Endothelial cell of umbilical vein (primary cell): ENCODE data around the gene IRF9. TPM values are rescaled to one million over a fixed set of nuclear protein-coding genes. Genes with fewer than 3 reads are reported as not detected.

Source experiments
- BruUV-seq: library from RNA; stranded (reverse); fragments of 400-500 nt; replicated peaks from 2 replicates; lab custom pipeline; 2021; lab: Mats Ljungman, UMichigan
- CTCF ChIA-PET: fragments of 300-600, 350-600 bp; sonication (Branson Sonifier 250); formaldehyde crosslinking; loops from one replicate; lab custom pipeline; 2021; ENCODE audit warnings: antibody characterized with exemption, inconsistent platforms; lab: Charles Lee
- POLR2A ChIA-PET: fragments of 300-600, 350-600 bp; sonication (Branson Sonifier 250); formaldehyde crosslinking; loops from one replicate; lab custom pipeline; 2021; ENCODE audit warnings: antibody characterized with exemption, inconsistent platforms; lab: Charles Lee
- DNase-seq: peaks from one replicate; pipeline ENCODE4 v3.0.0-alpha.2; 2011; ENCODE audit warnings: low read depth, low spot score
- FAIRE-seq: peaks from 2 replicates; lab custom pipeline; 2011; peaks lifted over from hg19 to GRCh38; lab: Jason Lieb, UNC
- H2AFZ ChIP-seq: 2 replicates; pipeline ENCODE4 v1.6.0; 2012; ENCODE audit warnings: low read depth, low read length, control low read depth, inconsistent platforms
- H3K27ac ChIP-seq: 2 replicates; pipeline ENCODE4 v1.5.1; 2011; ENCODE audit warnings: low read depth, mild to moderate bottlenecking, control low read depth, low read length, moderate library complexity; ENCODE audit not compliant: insufficient read depth
- H3K27me3 ChIP-seq, 2 experiments: 2 replicates each; pipeline versions ENCODE4 v1.6.0 to v1.6.1; 2011; ENCODE audit warnings: low read length in 2 of 2, mixed read lengths in 1 of 2; ENCODE audit not compliant: control insufficient read depth in 2 of 2, insufficient read depth in 2 of 2
- H3K36me3 ChIP-seq, 2 experiments: 2 replicates in 1 of 2; 3 replicates in 1 of 2; pipeline ENCODE4 v1.5.1; 2011; ENCODE audit warnings: low read length in 2 of 2, mild to moderate bottlenecking in 1 of 2, moderate library complexity in 1 of 2; ENCODE audit not compliant: control insufficient read depth in 2 of 2, insufficient read depth in 2 of 2; ENCODE audit errors: extremely low read depth in 1 of 2
- H3K4me1 ChIP-seq: 3 replicates; pipeline ENCODE4 v1.5.1; 2011; ENCODE audit warnings: mild to moderate bottlenecking, low read length; ENCODE audit not compliant: control insufficient read depth, insufficient read depth; ENCODE audit errors: extremely low read depth
- H3K4me2 ChIP-seq: 2 replicates; pipeline ENCODE4 v1.6.1; 2011; ENCODE audit warnings: low read length, control low read depth, mixed read lengths; ENCODE audit not compliant: insufficient read depth
- H3K4me3 ChIP-seq, 3 experiments: fragments of 200-600 bp in 1 of 3; sonication (generic), shearing (Covaris generic) in 1 of 3; replicated peaks in 1 of 3; 2 replicates each; pipeline ENCODE4 v1.5.1; 2011 to 2016; ENCODE audit warnings: control low read depth in 3 of 3, low read length in 3 of 3, mild to moderate bottlenecking in 2 of 3, inconsistent platforms in 1 of 3, low read depth in 1 of 3, moderate library complexity in 1 of 3; ENCODE audit not compliant: insufficient read depth in 1 of 3
- H3K79me2 ChIP-seq: 2 replicates; pipeline ENCODE4 v1.6.0; 2012; ENCODE audit warnings: low read length, inconsistent platforms; ENCODE audit not compliant: control insufficient read depth, insufficient read depth
- H3K9ac ChIP-seq: replicated peaks from 2 replicates; pipeline ENCODE3; 2011; ENCODE audit warnings: low read length, control low read depth; ENCODE audit not compliant: insufficient read depth; ENCODE audit errors: extremely low read depth
- H3K9me1 ChIP-seq: replicated peaks from 3 replicates; pipeline ENCODE4 v1.6.0; 2011; ENCODE audit warnings: mild to moderate bottlenecking, low read length; ENCODE audit not compliant: control insufficient read depth, insufficient read depth; ENCODE audit errors: extremely low read depth
- H3K9me3 ChIP-seq: replicated peaks from 2 replicates; pipeline ENCODE4 v1.5.1; 2012; ENCODE audit warnings: low read length, inconsistent platforms; ENCODE audit not compliant: control insufficient read depth, insufficient read depth
- H4K20me1 ChIP-seq: replicated peaks from 2 replicates; pipeline ENCODE3; 2011; ENCODE audit warnings: mild to moderate bottlenecking, low read length; ENCODE audit not compliant: control insufficient read depth, insufficient read depth; ENCODE audit errors: extremely low read depth
- CTCF ChIP-seq, 2 donors: IDR thresholded peaks; 1 replicate in 1 of 2; 2 replicates in 1 of 2; pipeline ENCODE4 v1.5.1; 2011; ENCODE audit warnings: low read length in 2 of 2, mild to moderate bottlenecking in 2 of 2, moderate library complexity in 2 of 2, control low read depth in 1 of 2, inconsistent platforms in 1 of 2, low read depth in 1 of 2; ENCODE audit not compliant: insufficient read depth in 1 of 2; ENCODE audit errors: extremely low read depth in 1 of 2
- GATA2 ChIP-seq: IDR thresholded peaks from 2 replicates; pipeline ENCODE4 v1.7.0; 2011; ENCODE audit warnings: low read depth, mild to moderate bottlenecking, moderate library complexity, mixed read lengths, low read length; ENCODE audit not compliant: insufficient read length, insufficient read depth
- JUN ChIP-seq: IDR thresholded peaks from 2 replicates; pipeline ENCODE4 v1.6.1; 2011; ENCODE audit warnings: borderline replicate concordance, low read depth; ENCODE audit not compliant: insufficient read length, insufficient read depth
- MYC ChIP-seq: IDR thresholded peaks from one replicate; pipeline ENCODE4 v1.6.1; 2011; ENCODE audit warnings: mild to moderate bottlenecking, low read depth, low read length
- dilution Hi-C: fragments of 300-500 bp; cut with MboI; formaldehyde crosslinking; loops from one replicate; pipeline ENCODE4 v1.15.0; 2019; ENCODE audit warnings: low sequenced_read_pairs; ENCODE audit not compliant: extremely low pct_ligation_motif_present
- intact Hi-C: fragments of 100-400 bp; cut with micrococcal nuclease; formaldehyde crosslinking; loops from one replicate; pipeline ENCODE4 v1.10.0; 2022
- polyA plus RNA-seq, 4 experiments: library from polyadenylated mRNA; depleted of rRNA in 3 of 4; stranded (reverse) in 3 of 4; unstranded in 1 of 4; fragments of >200 nt; gene quantifications; 2 replicates each; pipeline versions ENCODE4 v1.2.1 to v1.2.3, GENCODE V29; 2011 to 2012; ENCODE audit warnings: missing spikeins in 1 of 4
- total RNA-seq: library from RNA; stranded (reverse); gene quantifications from 2 replicates; pipeline ENCODE4 v1.2.3, GENCODE V29; 2021

IRF9 gene
- total and polyA plus RNA-seq, 2 donors (not counting 3 experiments of a cell fraction or from before 2014, with no cell fraction given) = 44.6 to 46.1 TPM

GRCh38 chr14:24177041-24177825 is 16.2 kb downstream of the IRF9 start:
- Histone ChIP-seq H3K9me3 (no peaks in the 10 kb centered on the region), H3K9ac (no peak overlapping the region), H4K20me1 (no peaks in the 10 kb centered on the region), H3K79me2 (no peaks in the 10 kb centered on the region), H2AFZ (no peak overlapping the region), H3K27ac (no peak overlapping the region), H3K36me3 (peaks cover 0 to 20% of the 10 kb centered on the region in 2 experiments), H3K4me3 (no peak overlapping the region), H3K9me1 (no peaks in the 10 kb centered on the region), H3K27me3 (no peaks in the 10 kb centered on the region), H3K4me1 (peaks cover under 1% of the 10 kb centered on the region), H3K4me2 (no peak overlapping the region)
- no peak for TF ChIP-seq JUN
- no peak for TF ChIP-seq CTCF (IDR thresholded peaks at IDR 0.05; ENCODE audit: extremely low read depth in 1 of 2, insufficient read depth in 1 of 2, low read depth in 1 of 2, low read length in 2 of 2)
- no peak for TF ChIP-seq GATA2
- no peak for TF ChIP-seq MYC
- FAIRE-seq (no peak), DNase-seq (no peak)
- CTCF ChIA-PET = interaction anchor here (1.1 to 1.2 kb wide), 2 partner anchors 9 to 10 kb away, joined by 3 to 4 read pairs; no protein-coding TSS in a partner anchor
- intact Hi-C loops (no loop called here), dilution Hi-C loops (no loop called here)
- BruUV-seq = no TSS peak
- POLR2A ChIA-PET = no interaction called here
